SK-N-SH (cell line): ENCODE results near the gene SLC6A16. TPM values are rescaled to one million over a fixed set of nuclear protein-coding genes. Genes with fewer than 3 reads are reported as not detected.

Source experiments
- CTCF ChIA-PET: fragments of 300-600, 350-600 bp; formaldehyde crosslinking; extraction: SDS; loops from one replicate; lab custom pipeline; 2021; lab: Yijun Ruan, JAX
- POLR2A ChIA-PET: fragments of 350-600 bp; sonication (Branson Sonifier 250); formaldehyde crosslinking; extraction: SDS; loops from one replicate; lab custom pipeline; 2020; ENCODE audit warnings: antibody characterized with exemption, inconsistent platforms; lab: Yijun Ruan, JAX
- DNase-seq: peaks from one replicate; pipeline ENCODE4 v3.0.0; 2012
- H2AFZ ChIP-seq: fragments of 200-600 bp; sonication (generic); 2 replicates; pipeline ENCODE4 v1.8.1; 2016; ENCODE audit warnings: antibody characterized with exemption, mild to moderate bottlenecking, low read depth
- H3F3A ChIP-seq: fragments of 200-600 bp; sonication (generic); replicated peaks from 2 replicates; pipeline ENCODE3; 2016; ENCODE audit warnings: antibody characterized with exemption, mild to moderate bottlenecking; ENCODE audit not compliant: insufficient read depth
- H3K27ac ChIP-seq, 2 experiments: fragments of 200-500 bp in 1 of 2; fragments of 200-600 bp in 1 of 2; sonication (Bioruptor generic) in 1 of 2; sonication (generic), shearing (Covaris generic) in 1 of 2; 2 replicates each; pipeline versions ENCODE4 v1.5.1 to v1.6.1; 2014 to 2016; ENCODE audit warnings: low read depth in 2 of 2, inconsistent platforms in 1 of 2, low read length in 1 of 2, mild to moderate bottlenecking in 1 of 2, mixed read lengths in 1 of 2
- H3K27me3 ChIP-seq: fragments of 200-600 bp; sonication (generic), shearing (Covaris generic); 2 replicates; pipeline ENCODE4 v1.6.1; 2016; ENCODE audit warnings: mixed run types; ENCODE audit not compliant: insufficient read depth
- H3K36me3 ChIP-seq, 2 experiments: fragments of 200-500 bp in 1 of 2; fragments of 200-600 bp in 1 of 2; sonication (Bioruptor generic) in 1 of 2; sonication (generic) in 1 of 2; replicated peaks in 1 of 2; 2 replicates each; pipeline versions ENCODE3 to v1.5.1; 2014 to 2016; ENCODE audit warnings: low read length in 1 of 2, mild to moderate bottlenecking in 1 of 2; ENCODE audit not compliant: insufficient read depth in 2 of 2, control insufficient read depth in 1 of 2
- H3K4me1 ChIP-seq, 2 experiments: fragments of 200-500 bp in 1 of 2; fragments of 200-600 bp in 1 of 2; sonication (Bioruptor generic) in 1 of 2; sonication (generic), shearing (Covaris generic) in 1 of 2; 2 replicates each; pipeline versions ENCODE4 v1.5.1 to v1.6.1; 2014 to 2016; ENCODE audit warnings: low read depth in 1 of 2, low read length in 1 of 2, mixed run types in 1 of 2; ENCODE audit not compliant: insufficient read depth in 2 of 2, control insufficient read depth in 1 of 2
- H3K4me2 ChIP-seq: fragments of 200-600 bp; sonication (generic), shearing (Covaris generic); 2 replicates; pipeline ENCODE4 v1.6.1; 2017; ENCODE audit warnings: mixed run types
- H3K4me3 ChIP-seq, 2 experiments: fragments of 200-500 bp in 1 of 2; fragments of 200-600 bp in 1 of 2; sonication (Bioruptor generic) in 1 of 2; sonication (generic), shearing (Covaris generic) in 1 of 2; 2 replicates each; pipeline versions ENCODE4 v1.5.1 to v1.8.1; 2014 to 2016; ENCODE audit warnings: low read depth in 2 of 2, inconsistent platforms in 1 of 2, low read length in 1 of 2, mild to moderate bottlenecking in 1 of 2, mixed read lengths in 1 of 2, moderate library complexity in 1 of 2
- H3K79me2 ChIP-seq: fragments of 200-600 bp; sonication (generic); 2 replicates; pipeline ENCODE4 v1.8.1; 2017; ENCODE audit warnings: mild to moderate bottlenecking; ENCODE audit not compliant: insufficient read depth
- H3K9ac ChIP-seq: fragments of 200-600 bp; sonication (generic); 2 replicates; pipeline ENCODE4 v1.6.1; 2017; ENCODE audit warnings: mixed run types
- H3K9me2 ChIP-seq: fragments of 200-600 bp; sonication (generic); 2 replicates; pipeline ENCODE4 v1.6.1; 2017; ENCODE audit warnings: mixed run types
- H3K9me3 ChIP-seq: fragments of 200-600 bp; sonication (generic); 2 replicates; pipeline ENCODE4 v1.6.1; 2017; ENCODE audit warnings: mixed run types, mild to moderate bottlenecking, moderate library complexity
- H4K20me1 ChIP-seq: fragments of 200-600 bp; sonication (generic); 2 replicates; pipeline ENCODE4 v1.6.1; 2017; ENCODE audit warnings: mild to moderate bottlenecking, mixed run types; ENCODE audit not compliant: insufficient read depth
- CHD2 ChIP-seq: fragments of 150-350 bp; IDR thresholded peaks from 2 replicates; pipeline ENCODE4 v1.6.1; 2018; ENCODE audit warnings: low read length; ENCODE audit not compliant: partially characterized antibody
- CTCF ChIP-seq: fragments of 200-600 bp; sonication (generic); IDR thresholded peaks from 2 replicates; pipeline ENCODE4 v1.6.1; 2017; ENCODE audit warnings: antibody characterized with exemption, mild to moderate bottlenecking, moderate library complexity
- EP300 ChIP-seq, 2 experiments: IDR thresholded peaks; 2 replicates each; pipeline versions ENCODE4 v1.4.0 to v1.6.1; 2012; ENCODE audit warnings: borderline replicate concordance in 1 of 2, low read depth in 1 of 2, low read length in 1 of 2
- EZH2phosphoT487 ChIP-seq: fragments of 200-600 bp; sonication (generic); IDR thresholded peaks from 2 replicates; pipeline ENCODE4 v1.6.1; 2017; ENCODE audit warnings: low read depth, mixed run types, mild to moderate bottlenecking, antibody characterized with exemption, moderate library complexity, borderline replicate concordance
- FOSL2 ChIP-seq: IDR thresholded peaks from 2 replicates; pipeline ENCODE4 v1.4.0; 2012; ENCODE audit warnings: low read depth, mild to moderate bottlenecking, moderate library complexity, borderline replicate concordance
- GABPA ChIP-seq: IDR thresholded peaks from 2 replicates; pipeline ENCODE4 v1.4.0; 2012; ENCODE audit warnings: low read depth, mild to moderate bottlenecking
- GATA2 ChIP-seq: sonication (generic); formaldehyde crosslinking; IDR thresholded peaks from 2 replicates; pipeline ENCODE4 v1.5.0; 2020; ENCODE audit warnings: mild to moderate bottlenecking, missing genetic modification reagents
- MXI1 ChIP-seq: IDR thresholded peaks from 2 replicates; pipeline ENCODE4 v1.6.1; 2012; ENCODE audit warnings: mild to moderate bottlenecking, low read depth, low read length, improper control_type of control experiment
- NFIC ChIP-seq: IDR thresholded peaks from 2 replicates; pipeline ENCODE4 v1.4.0; 2012; ENCODE audit warnings: borderline replicate concordance
- PBX3 ChIP-seq: IDR thresholded peaks from 2 replicates; pipeline ENCODE4; 2012
- POLR2AphosphoS5 ChIP-seq: IDR thresholded peaks from 2 replicates; pipeline ENCODE4 v1.6.1; 2012; ENCODE audit warnings: low read depth, low read length
- RAD21 ChIP-seq: IDR thresholded peaks from 2 replicates; pipeline ENCODE4 v1.6.1; 2012; ENCODE audit warnings: mild to moderate bottlenecking, low read length
- RCOR1 ChIP-seq: fragments of 150-350 bp; IDR thresholded peaks from 2 replicates; pipeline ENCODE4 v1.6.1; 2017; ENCODE audit warnings: antibody characterized with exemption, low read length
- SIN3A ChIP-seq: IDR thresholded peaks from 2 replicates; pipeline ENCODE4 v1.6.1; 2012; ENCODE audit warnings: low read depth, mild to moderate bottlenecking, low read length, moderate library complexity, borderline replicate concordance
- SMC3 ChIP-seq: IDR thresholded peaks from 2 replicates; pipeline ENCODE4 v1.6.1; 2012; ENCODE audit warnings: low read depth, low read length, improper control_type of control experiment
- TAF1 ChIP-seq: IDR thresholded peaks from 2 replicates; pipeline ENCODE4 v1.6.1; 2012; ENCODE audit warnings: low read depth, mild to moderate bottlenecking, low read length, moderate library complexity, borderline replicate concordance
- YY1 ChIP-seq: IDR thresholded peaks from 2 replicates; pipeline ENCODE4 v1.4.0; 2012; ENCODE audit warnings: low read depth, mild to moderate bottlenecking
- ZBTB33 ChIP-seq: IDR thresholded peaks from 2 replicates; pipeline ENCODE4 v1.4.0; 2012; ENCODE audit warnings: low read depth, borderline replicate concordance
- WGBS: methylation state at CpG from one replicate; pipeline ENCODE4 v1.1.6; 2017; ENCODE audit warnings: low lambda C conversion rate; 5-methylcytosine and 5-hydroxymethylcytosine counted together
- polyA plus RNA-seq, 3 experiments: library from polyadenylated mRNA; depleted of rRNA; stranded (reverse); fragments of >200 nt; gene quantifications; 2 replicates each; pipeline ENCODE4 v1.2.3, GENCODE V29; 2012
- TF ChIP-seq, protein P1 (sequence below): fragments of 150-350 bp; IDR thresholded peaks from 2 replicates; pipeline ENCODE4 v1.6.1; 2016; ENCODE audit warnings: mild to moderate bottlenecking, low read depth, low read length
- TF ChIP-seq, protein P2 (sequence below): IDR thresholded peaks from 2 replicates; pipeline ENCODE4 v1.4.0; 2012; ENCODE audit warnings: low read depth, borderline replicate concordance

The SLC6A16 gene
- polyA plus RNA-seq, 1 of the 3 experiments (the other 2 are of a cell fraction), result 0.33 TPM

GRCh38 chr19:49244256-49244655, 80.7 kb downstream of the SLC6A16 start:
- POLR2A ChIA-PET, result no interaction called here

More at GRCh38 chr19:49244256-49244655, 80.7 kb downstream of the SLC6A16 start:
- H3F3A ChIP-seq, result no peaks in the 10 kb centered on the region
- H3K9me3 ChIP-seq, result no peaks in the 10 kb centered on the region
- H3K4me2 ChIP-seq, result no peak overlapping the region
- TF ChIP-seq, protein P1, sequence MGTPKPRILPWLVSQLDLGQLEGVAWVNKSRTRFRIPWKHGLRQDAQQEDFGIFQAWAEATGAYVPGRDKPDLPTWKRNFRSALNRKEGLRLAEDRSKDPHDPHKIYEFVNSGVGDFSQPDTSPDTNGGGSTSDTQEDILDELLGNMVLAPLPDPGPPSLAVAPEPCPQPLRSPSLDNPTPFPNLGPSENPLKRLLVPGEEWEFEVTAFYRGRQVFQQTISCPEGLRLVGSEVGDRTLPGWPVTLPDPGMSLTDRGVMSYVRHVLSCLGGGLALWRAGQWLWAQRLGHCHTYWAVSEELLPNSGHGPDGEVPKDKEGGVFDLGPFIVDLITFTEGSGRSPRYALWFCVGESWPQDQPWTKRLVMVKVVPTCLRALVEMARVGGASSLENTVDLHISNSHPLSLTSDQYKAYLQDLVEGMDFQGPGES, result no peak
- TF ChIP-seq POLR2AphosphoS5, result no peak
- no peak for TF ChIP-seq PBX3
- TF ChIP-seq RAD21, result no peak
- TF ChIP-seq SMC3, result no peak
- TF ChIP-seq CTCF, result no peak
- no peak for TF ChIP-seq CHD2
- no peak for TF ChIP-seq NFIC
- no peak for TF ChIP-seq MXI1
- TF ChIP-seq RCOR1, result no peak
- TF ChIP-seq, protein P2, sequence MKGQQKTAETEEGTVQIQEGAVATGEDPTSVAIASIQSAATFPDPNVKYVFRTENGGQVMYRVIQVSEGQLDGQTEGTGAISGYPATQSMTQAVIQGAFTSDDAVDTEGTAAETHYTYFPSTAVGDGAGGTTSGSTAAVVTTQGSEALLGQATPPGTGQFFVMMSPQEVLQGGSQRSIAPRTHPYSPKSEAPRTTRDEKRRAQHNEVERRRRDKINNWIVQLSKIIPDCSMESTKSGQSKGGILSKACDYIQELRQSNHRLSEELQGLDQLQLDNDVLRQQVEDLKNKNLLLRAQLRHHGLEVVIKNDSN, result no peak
- TF ChIP-seq FOSL2, result no peak
- TF ChIP-seq TAF1, result no peak
- TF ChIP-seq GATA2 (CRISPR knock-in tag), result no peak
- no peak for TF ChIP-seq GABPA
- no peak for TF ChIP-seq YY1
- no peak for TF ChIP-seq EZH2phosphoT487
- TF ChIP-seq ZBTB33, result no peak
- TF ChIP-seq SIN3A, result no peak
- no peak for TF ChIP-seq EP300 (IDR thresholded peaks at IDR 0.05; ENCODE audit: borderline replicate concordance in 1 of 2, low read depth in 1 of 2, low read length in 1 of 2)
- WGBS, result 40% methylated on average over 7 of the region's 9 CpGs
- no peak overlapping the region for H2AFZ ChIP-seq
- no peaks in the 10 kb centered on the region for H3K9me2 ChIP-seq
- no peaks in the 10 kb centered on the region for H3K36me3 ChIP-seq
- H4K20me1 ChIP-seq, result no peaks in the 10 kb centered on the region
- no peak overlapping the region for H3K9ac ChIP-seq
- CTCF ChIA-PET, result interaction anchor here (1.6 to 2.0 kb wide), 2 partner anchors 18 to 146 kb away, joined by 3 to 6 read pairs; no protein-coding TSS in a partner anchor
- no peaks in the 10 kb centered on the region for H3K79me2 ChIP-seq
- no peaks in the 10 kb centered on the region for H3K4me1 ChIP-seq
- H3K4me3 ChIP-seq, result no peak overlapping the region
- no peak for DNase-seq
- H3K27ac ChIP-seq, result no peak overlapping the region
- peaks cover 21% of the 10 kb centered on the region; the same call in 1 of the 2 replicates for H3K27me3 ChIP-seq
